SK-N-SH treated with all-trans-retinoic acid at 6 μM for 48 hours (cell line): ENCODE data around the gene UGT2B17.

ENCODE experiments used
- ARNTL ChIP-seq: fragments of 450-650 bp; formaldehyde crosslinking; IDR thresholded peaks from 2 replicates; pipeline ENCODE4 v1.5.0; 2020; ENCODE audit warnings: low read depth, mild to moderate bottlenecking, moderate library complexity, borderline replicate concordance
- CREB5 ChIP-seq: fragments of 250-450 bp; sonication (Bioruptor Pico); IDR thresholded peaks from 2 replicates; pipeline ENCODE4 v1.5.1; 2020; ENCODE audit warnings: low read depth, mild to moderate bottlenecking, moderate library complexity
- CSRNP3 ChIP-seq: fragments of 250-450 bp; sonication (Bioruptor Pico); IDR thresholded peaks from 2 replicates; pipeline ENCODE4 v1.5.1; 2021; ENCODE audit warnings: mild to moderate bottlenecking, moderate library complexity
- POU6F1 ChIP-seq: fragments of 250-450 bp; sonication (Bioruptor Pico); IDR thresholded peaks from 2 replicates; pipeline ENCODE4 v1.8.0; 2021; ENCODE audit warnings: low read depth, mild to moderate bottlenecking, moderate library complexity, borderline replicate concordance
- PPARA ChIP-seq: fragments of 250-450 bp; sonication (Bioruptor Pico); IDR thresholded peaks from 2 replicates; pipeline ENCODE4 v1.5.0; 2020; ENCODE audit warnings: mild to moderate bottlenecking, borderline replicate concordance
- RARB ChIP-seq: fragments of 250-450 bp; sonication (Bioruptor Pico); IDR thresholded peaks from 2 replicates; pipeline ENCODE4 v1.8.0; 2021; ENCODE audit warnings: mild to moderate bottlenecking, moderate library complexity
- TSHZ2 ChIP-seq: fragments of 250-450 bp; sonication (Bioruptor Pico); IDR thresholded peaks from 2 replicates; pipeline ENCODE4 v1.5.0; 2020; ENCODE audit warnings: mild to moderate bottlenecking, moderate library complexity
- ZFP3 ChIP-seq: fragments of 250-450 bp; sonication (Bioruptor Pico); IDR thresholded peaks from 2 replicates; pipeline ENCODE4 v1.5.0; 2020; ENCODE audit warnings: mild to moderate bottlenecking, moderate library complexity
- ZFP30 ChIP-seq: fragments of 450-650 bp; formaldehyde crosslinking; IDR thresholded peaks from 2 replicates; pipeline ENCODE4 v1.5.0; 2022; ENCODE audit warnings: mild to moderate bottlenecking, moderate library complexity
- ZNF70 ChIP-seq: fragments of 450-650 bp; formaldehyde crosslinking; IDR thresholded peaks from 2 replicates; pipeline ENCODE4 v1.5.0; 2020; ENCODE audit warnings: mild to moderate bottlenecking, moderate library complexity

- TF ChIP-seq POU6F1 (CRISPR knock-in tag) (no peak), TSHZ2 (no peak), ZNF70 (no peak), CSRNP3 (CRISPR knock-in tag) (no peak), RARB (CRISPR knock-in tag) (no peak), ARNTL (CRISPR knock-in tag) (no peak), PPARA (no peak), ZFP30 (CRISPR knock-in tag) (no peak), ZFP3 (CRISPR knock-in tag) (no peak), CREB5 (CRISPR knock-in tag) (no peak)
Observed at GRCh38 chr4:68615699-68616422, 39.7 kb upstream of the UGT2B17 start.
